Ovary (tissue), 9 donors: ENCODE measurements around the gene ADCY1. TPM values are rescaled to one million over a fixed set of nuclear protein-coding genes. Genes with fewer than 3 reads are reported as not detected.

Experiments used
- DNase-seq, 5 donors: peaks; one replicate each; pipeline ENCODE4 v3.0.0-alpha.2; 2019 to 2020
- H3K27ac ChIP-seq, 2 donors: fragments of 200-600 bp; one replicate each; pipeline versions ENCODE4 v1.5.1 to v1.8.0; 2019 to 2022
- H3K27me3 ChIP-seq: fragments of 200-600 bp; one replicate; pipeline ENCODE4 v1.8.0; 2022
- H3K36me3 ChIP-seq: fragments of 200-600 bp; sonication (generic); one replicate; pipeline ENCODE4 v1.5.1; 2019
- H3K4me1 ChIP-seq: one replicate; pipeline ENCODE4 v1.8.1; 2013; ENCODE audit warnings: mild to moderate bottlenecking, moderate library complexity; ENCODE audit not compliant: insufficient read depth
- H3K4me3 ChIP-seq: fragments of 200-600 bp; sonication (generic); one replicate; pipeline ENCODE4 v1.5.1; 2017
- H3K9me3 ChIP-seq, 2 donors: fragments of 200-600 bp in 1 of 2; sonication (generic) in 1 of 2; one replicate each; pipeline versions ENCODE4 v1.5.1 to v1.8.1; 2013 to 2019; ENCODE audit warnings: mild to moderate bottlenecking in 1 of 2, moderate library complexity in 1 of 2
- CTCF ChIP-seq, 3 donors: fragments of 450-650 bp in 2 of 3; fragments of 200-600 bp in 1 of 3; IDR thresholded peaks; one replicate each; pipeline versions ENCODE4 v1.5.1 to v1.8.0; 2016 to 2022; ENCODE audit warnings: antibody characterized with exemption in 3 of 3, mild to moderate bottlenecking in 1 of 3
- EP300 ChIP-seq: sonication (generic); formaldehyde crosslinking; IDR thresholded peaks from one replicate; pipeline ENCODE4 v1.6.1; 2017; ENCODE audit warnings: antibody characterized with exemption
- POLR2A ChIP-seq: fragments of 450-650 bp; IDR thresholded peaks from one replicate; pipeline ENCODE4 v1.6.1; 2017; ENCODE audit warnings: antibody characterized with exemption, mild to moderate bottlenecking, moderate library complexity
- WGBS, 3 donors: extraction: QIAGEN DNeasy Blood & Tissue Kit in 1 of 3; methylation state at CpG; one replicate each; pipeline versions ENCODE4 v1.1.5 to v1.1.7; 2013 to 2017; 5-methylcytosine and 5-hydroxymethylcytosine counted together
- intact Hi-C, 4 donors: fragments of 100-400 bp; cut with DNase I; formaldehyde crosslinking; loops; one replicate each; pipeline versions ENCODE4 v1.11.0 to v1.15.1; 2022 to 2023
- polyA plus RNA-seq, 2 donors: library from polyadenylated mRNA; stranded (reverse); fragments of 200-250 nt in 1 of 2; fragments of 350-450 nt in 1 of 2; fragmentation: Illumina TruSeq in 1 of 2; extraction: RNeasy Lipid Tissue Mini Kit (QIAGEN cat#74804) in 1 of 2; gene quantifications; one replicate each; pipeline ENCODE4 v1.2.3, GENCODE V29; 2013 to 2014
- total RNA-seq, 7 donors: library from RNA; depleted of rRNA in 2 of 7; stranded (reverse); fragments of >200 nt in 2 of 7; fragmentation: NEBNext Ultra II Directional in 3 of 7; extraction: Animal tissue kit (Norgen Biotek cat#: 25700) in 3 of 7; gene quantifications; one replicate each; pipeline versions ENCODE4 v1.1.0 to v1.2.4, GENCODE V29; 2016 to 2023
- donor health status: DM: no; HTN: no; CAD: no; lungs with moderate emphysema.
- donor health status: DM: no; HTN: no; CAD: no.
- donor health status: Bipolar disorder and iron deficiency.
- donor health status: DM: yes; HTN: yes; CAD: no.
- donor health status: DM: no; HTN: no; CAD: no.
- donor health status: DM: yes; HTN: yes; CAD: no.

Gene ADCY1
- total and polyA plus RNA-seq, 9 donors = 0.40 to 3.7 (median 1.7) TPM

- H3K27ac ChIP-seq = no peak overlapping the region
- no peaks in the 10 kb centered on the region for H3K36me3 ChIP-seq
- peak in 1 of 5 donors; percentile 4 for DNase-seq
- no peaks in the 10 kb centered on the region for H3K4me1 ChIP-seq
- intact Hi-C loops = no loop called here
- no peaks in the 10 kb centered on the region for H3K27me3 ChIP-seq
- 77 to 82% (median 81%) methylated on average over 18 of the region's 18 CpGs for WGBS, 3 donors
- H3K4me3 ChIP-seq = no peak overlapping the region
- TF ChIP-seq POLR2A = no peak
- TF ChIP-seq CTCF (IDR thresholded peaks at IDR 0.05) = no peak
- H3K9me3 ChIP-seq = no peaks in the 10 kb centered on the region
Observed at GRCh38 chr7:45701701-45702510, 127.7 kb downstream of the ADCY1 start.

- Histone ChIP-seq H3K4me3 (no peak overlapping the region), H3K9me3 (no peaks in the 10 kb centered on the region), H3K36me3 (no peaks in the 10 kb centered on the region), H3K4me1 (no peaks in the 10 kb centered on the region), H3K27me3 (no peaks in the 10 kb centered on the region), H3K27ac (no peak overlapping the region)
- no peak for DNase-seq
- TF ChIP-seq EP300 (no peak), CTCF (IDR thresholded peaks at IDR 0.05) (no peak), POLR2A (no peak)
- intact Hi-C loops = no loop called here
- 85 to 97% (median 85%) methylated on average over 5 of the region's 5 CpGs for WGBS, 3 donors
Observed at GRCh38 chr7:45702751-45703150, 128.6 kb downstream of the ADCY1 start.

GRCh38 chr7:45703373-45703821 lies 129.2 kb downstream of the ADCY1 start:
- Histone ChIP-seq H3K4me3 (no peak overlapping the region), H3K36me3 (no peaks in the 10 kb centered on the region), H3K4me1 (no peaks in the 10 kb centered on the region), H3K27me3 (no peaks in the 10 kb centered on the region), H3K27ac (no peak overlapping the region), H3K9me3 (no peaks in the 10 kb centered on the region)
- intact Hi-C loops = no loop called here
- WGBS, 3 donors = 89 to 90% (median 89%) methylated on average over 20 of the region's 20 CpGs
- DNase-seq = peak in 2 of 5 donors; percentile 4 to 12
- no peak for TF ChIP-seq POLR2A
- no peak for TF ChIP-seq CTCF (IDR thresholded peaks at IDR 0.05)
- no peak for TF ChIP-seq EP300

DNA sequence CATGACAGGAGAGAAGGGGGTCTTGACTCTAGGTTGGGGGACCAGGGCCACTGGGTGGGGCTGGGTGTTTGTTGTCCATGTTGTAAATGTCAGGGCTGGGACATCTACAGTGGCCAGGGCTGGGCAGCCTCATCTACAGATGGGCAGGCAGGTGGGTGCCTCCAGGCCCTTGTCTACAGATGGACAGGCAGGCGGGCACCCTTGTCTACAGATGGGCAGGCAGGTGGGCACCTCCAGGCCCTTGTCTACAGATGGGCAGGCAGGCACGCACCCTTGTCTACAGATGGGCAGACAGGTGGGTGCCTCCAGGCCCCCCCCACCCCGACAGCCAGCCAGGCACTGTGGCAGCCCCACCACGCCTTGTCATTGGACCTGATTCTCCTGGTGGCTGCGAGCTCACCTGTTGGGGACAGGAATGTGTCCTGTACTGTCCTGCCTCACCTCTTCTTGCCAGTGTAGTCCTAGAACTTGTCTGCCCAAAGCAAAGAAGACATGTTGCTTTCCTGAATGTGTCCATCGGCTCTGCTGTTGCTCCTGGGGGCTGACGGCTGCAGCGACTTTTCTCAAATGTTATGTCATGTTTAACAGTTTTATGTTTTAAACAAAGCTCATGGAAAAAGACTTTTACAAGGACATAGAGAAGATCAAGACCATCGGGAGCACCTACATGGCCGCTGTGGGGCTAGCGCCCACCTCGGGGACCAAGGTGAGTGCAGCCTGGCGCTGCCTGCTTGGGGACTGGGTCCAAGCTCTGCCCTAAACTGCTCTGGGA lies 129.9 kb downstream of the ADCY1 start:
- intact Hi-C loops = no loop called here
- DNase-seq = peak in 1 of 5 donors; percentile 6
- Histone ChIP-seq H3K27ac (no peak overlapping the region), H3K9me3 (no peaks in the 10 kb centered on the region), H3K36me3 (no peaks in the 10 kb centered on the region), H3K4me1 (no peaks in the 10 kb centered on the region), H3K4me3 (no peak overlapping the region), H3K27me3 (no peaks in the 10 kb centered on the region)
- TF ChIP-seq CTCF (IDR thresholded peaks at IDR 0.05) (no peak), EP300 (no peak), POLR2A (no peak)
- WGBS, 3 donors = 91 to 96% (median 93%) methylated on average over 11 to 13 of the region's 13 CpGs
